GM12878 (cell line): ENCODE data around the gene NAA10. TPM values are rescaled to one million over a fixed set of nuclear protein-coding genes. Genes with fewer than 3 reads are reported as not detected.

ENCODE experiments used
- ATAC-seq: fragments of 200-7000 bp; cut with Tn5 transposase; 3 replicates; pipeline ENCODE4 v1.9.1; 2020; ENCODE audit warnings: mild to moderate bottlenecking, moderate library complexity
- BruUV-seq: library from RNA; stranded (reverse); fragments of 400-500 nt; replicated peaks from 2 replicates; lab custom pipeline; 2021; lab: Mats Ljungman, UMichigan
- CTCF ChIA-PET: fragments of 300-600 bp; sonication (Branson Sonifier 250); formaldehyde crosslinking; extraction: SDS; loops from one replicate; lab custom pipeline; 2021; ENCODE audit warnings: inconsistent platforms; lab: Yijun Ruan, JAX
- POLR2A ChIA-PET: fragments of 350-600 bp; formaldehyde crosslinking; extraction: SDS; loops from one replicate; lab custom pipeline; 2021; ENCODE audit warnings: inconsistent platforms; lab: Charles Lee
- RAD21 ChIA-PET: fragments of 300-600 bp; sonication (Branson Sonifier 250); formaldehyde crosslinking; loops from one replicate; lab custom pipeline; 2023; ENCODE audit warnings: antibody characterized with exemption; ENCODE audit not compliant: unreplicated experiment; lab: Charles Lee
- SMC1A ChIA-PET: fragments of 300-600 bp; sonication (Branson Sonifier 250); formaldehyde crosslinking; loops from one replicate; lab custom pipeline; 2023; ENCODE audit not compliant: unreplicated experiment, uncharacterized antibody; lab: Charles Lee
- DNase-seq: peaks from one replicate; pipeline ENCODE4 v3.0.0-alpha.2; 2011; ENCODE audit warnings: low read depth, low spot score
- FAIRE-seq: peaks from 3 replicates; lab custom pipeline; 2011; peaks lifted over from hg19 to GRCh38; lab: Jason Lieb, UNC
- H2AFZ ChIP-seq: 2 replicates; pipeline ENCODE4 v1.6.0; 2011; ENCODE audit warnings: low read depth, low read length, control low read depth; ENCODE audit not compliant: control insufficient read depth
- H3K27ac ChIP-seq: 2 replicates; pipeline ENCODE4 v1.5.1; 2011; ENCODE audit warnings: control low read depth; ENCODE audit not compliant: control insufficient read depth, insufficient read depth
- H3K27me3 ChIP-seq, 2 experiments: replicated peaks in 1 of 2; 2 replicates each; pipeline versions ENCODE4 v1.6.0 to v1.6.1; 2011; ENCODE audit warnings: low read length in 1 of 2; ENCODE audit not compliant: control insufficient read depth in 2 of 2, insufficient read depth in 2 of 2
- H3K36me3 ChIP-seq, 2 experiments: 2 replicates each; pipeline ENCODE4 v1.5.1; 2011; ENCODE audit warnings: low read length in 1 of 2; ENCODE audit not compliant: control insufficient read depth in 2 of 2, insufficient read depth in 2 of 2
- H3K4me1 ChIP-seq: 2 replicates; pipeline ENCODE4 v1.6.1; 2011; ENCODE audit warnings: mild to moderate bottlenecking, low read length, moderate library complexity, mixed read lengths; ENCODE audit not compliant: control insufficient read depth, insufficient read depth
- H3K4me2 ChIP-seq: 2 replicates; pipeline ENCODE4 v1.6.0; 2011; ENCODE audit warnings: control low read depth; ENCODE audit not compliant: control insufficient read depth, insufficient read depth
- H3K4me3 ChIP-seq: fragments of 200-600 bp; sonication (generic); 2 replicates; pipeline ENCODE4 v1.5.1; 2016
- H3K79me2 ChIP-seq: 2 replicates; pipeline ENCODE4 v1.6.0; 2011; ENCODE audit warnings: low read length; ENCODE audit not compliant: control insufficient read depth, insufficient read depth
- H3K9ac ChIP-seq: 2 replicates; pipeline ENCODE4 v1.8.0; 2011; ENCODE audit warnings: low read length, control low read depth, mixed read lengths; ENCODE audit not compliant: control insufficient read depth, insufficient read depth
- H3K9me3 ChIP-seq: replicated peaks from 3 replicates; pipeline ENCODE4 v1.5.1; 2011; ENCODE audit warnings: mild to moderate bottlenecking, low read length; ENCODE audit not compliant: control insufficient read depth, insufficient read depth
- H4K20me1 ChIP-seq: 2 replicates; pipeline ENCODE4 v1.6.0; 2011; ENCODE audit not compliant: control insufficient read depth, insufficient read depth
- BHLHE40 ChIP-seq, 2 experiments: fragments of 450-650 bp in 1 of 2; IDR thresholded peaks; 2 replicates each; pipeline ENCODE4 v1.6.1; 2011 to 2017; ENCODE audit warnings: low read depth in 2 of 2, borderline replicate concordance in 1 of 2, improper control_type of control experiment in 1 of 2, low read length in 1 of 2, mild to moderate bottlenecking in 1 of 2
- CREB1 ChIP-seq: IDR thresholded peaks from 2 replicates; pipeline ENCODE4 v1.6.1; 2012; ENCODE audit warnings: low read depth, mild to moderate bottlenecking, inconsistent platforms
- EGR1 ChIP-seq, 2 experiments: IDR thresholded peaks; 1 replicate in 1 of 2; 2 replicates in 1 of 2; pipeline ENCODE4 v1.6.1; 2011 to 2012; ENCODE audit warnings: low read depth in 2 of 2, low read length in 2 of 2, borderline replicate concordance in 1 of 2, mild to moderate bottlenecking in 1 of 2, moderate library complexity in 1 of 2
- EZH2 ChIP-seq: IDR thresholded peaks from 2 replicates; pipeline ENCODE4 v1.6.1; 2012; ENCODE audit warnings: low read depth, mild to moderate bottlenecking, control low read depth, inconsistent platforms, low read length, borderline replicate concordance; ENCODE audit not compliant: control insufficient read depth
- MEF2A ChIP-seq: IDR thresholded peaks from 2 replicates; pipeline ENCODE4 v1.6.1; 2011; ENCODE audit warnings: low read depth, mild to moderate bottlenecking, low read length, moderate library complexity; ENCODE audit not compliant: insufficient read depth
- MTA3 ChIP-seq: IDR thresholded peaks from 2 replicates; pipeline ENCODE4 v1.6.1; 2012; ENCODE audit warnings: low read length, inconsistent platforms, borderline replicate concordance
- RAD51 ChIP-seq: fragments of 450-650 bp; IDR thresholded peaks from 2 replicates; pipeline ENCODE4 v1.6.1; 2016; ENCODE audit warnings: moderate library complexity, mild to moderate bottlenecking, inconsistent platforms
- RB1 ChIP-seq: fragments of 450-650 bp; formaldehyde crosslinking; IDR thresholded peaks from 2 replicates; pipeline ENCODE4 v1.6.1; 2017; ENCODE audit warnings: mild to moderate bottlenecking, borderline replicate concordance
- TCF3 ChIP-seq: IDR thresholded peaks from 2 replicates; pipeline ENCODE4 v1.6.1; 2012; ENCODE audit warnings: low read depth, mild to moderate bottlenecking, low read length, borderline replicate concordance; ENCODE audit not compliant: insufficient read depth
- WRNIP1 ChIP-seq: IDR thresholded peaks from 2 replicates; pipeline ENCODE4 v1.6.1; 2011; ENCODE audit warnings: low read depth, low read length, improper control_type of control experiment, borderline replicate concordance
- ZBED1 ChIP-seq: IDR thresholded peaks from 2 replicates; pipeline ENCODE4 v1.6.1; 2016; ENCODE audit warnings: borderline replicate concordance
- ZNF384 ChIP-seq: IDR thresholded peaks from 2 replicates; pipeline ENCODE4 v1.6.1; 2012; ENCODE audit warnings: low read depth, mild to moderate bottlenecking, low read length, improper control_type of control experiment, borderline replicate concordance
- WGBS: methylation state at CpG from one replicate; pipeline ENCODE4 v1.1.6; 2016; ENCODE audit warnings: low lambda C conversion rate; ENCODE audit not compliant: insufficient replicate concordance, insufficient coverage; ENCODE audit errors: missing lambda C conversion rate; 5-methylcytosine and 5-hydroxymethylcytosine counted together
- in situ Hi-C: fragments of 300-500 bp; cut with MboI; formaldehyde crosslinking; loops from 9 replicates; pipeline ENCODE4 v1.14.3; 2018; ENCODE audit warnings: mixed read lengths
- intact Hi-C: fragments of 100-400 bp; cut with micrococcal nuclease; formaldehyde crosslinking; loops from one replicate; pipeline ENCODE4 v1.14.2; 2022; ENCODE audit not compliant: unreplicated experiment
- polyA plus RNA-seq, 11 experiments: library from polyadenylated mRNA; depleted of rRNA in 4 of 11; unstranded in 6 of 11; stranded (reverse) in 5 of 11; fragments of >200 nt; fragmentation: Nextera tagmentation in 4 of 11; fragmentation: Illumina TruSeq in 1 of 11; extraction: Ambion mirVana in 4 of 11; extraction: Trizol in 1 of 11; gene quantifications; 1 replicate in 1 of 11; 2 replicates in 10 of 11; pipeline versions ENCODE4 v1.2.1 to v1.2.3, GENCODE V29; 2011 to 2016; ENCODE audit warnings: inconsistent platforms in 2 of 11, missing spikeins in 2 of 11, low read depth in 1 of 11
- total RNA-seq, 4 experiments: library from RNA; depleted of rRNA in 3 of 4; stranded (reverse); fragments of >200 nt in 3 of 4; fragmentation: Illumina TruSeq in 1 of 4; extraction: Trizol in 1 of 4; gene quantifications; 2 replicates each; pipeline versions ENCODE4 v1.2.1 to v1.2.3, GENCODE V29; 2013 to 2021
- TF ChIP-seq, protein P1 (sequence below): fragments of 450-650 bp; IDR thresholded peaks from 2 replicates; pipeline ENCODE4 v1.6.1; 2016; ENCODE audit warnings: mild to moderate bottlenecking
- TF ChIP-seq, protein P2 (sequence below): IDR thresholded peaks from 2 replicates; pipeline ENCODE4 v1.6.1; 2011; ENCODE audit warnings: borderline replicate concordance, low read depth, mild to moderate bottlenecking, moderate library complexity, mixed read lengths, low read length; ENCODE audit not compliant: insufficient read depth; ENCODE audit errors: extremely low read length
- TF ChIP-seq, protein P3 (sequence below): IDR thresholded peaks from 2 replicates; pipeline ENCODE4 v1.6.1; 2011; ENCODE audit warnings: mild to moderate bottlenecking, low read depth, low read length, moderate library complexity; ENCODE audit not compliant: insufficient replicate concordance
- TF ChIP-seq, protein P4 (sequence below), 3 experiments: IDR thresholded peaks in 2 of 3; conservative IDR thresholded peaks in 1 of 3; 2 replicates each; pipeline ENCODE4 v1.5.1; 2011; ENCODE audit warnings: low read depth in 3 of 3, low read length in 3 of 3, mild to moderate bottlenecking in 3 of 3, control low read depth in 2 of 3, moderate library complexity in 2 of 3, inconsistent platforms in 1 of 3, mixed read lengths in 1 of 3; ENCODE audit not compliant: control insufficient read depth in 2 of 3, insufficient read depth in 1 of 3; ENCODE audit errors: extremely low read depth in 1 of 3

NAA10 gene
- total and polyA plus RNA-seq, 10 of the 15 experiments (the other 5 are each of a cell fraction or from before 2014, with no cell fraction given) = 7.9 to 212 (median 98.9) TPM

DNA sequence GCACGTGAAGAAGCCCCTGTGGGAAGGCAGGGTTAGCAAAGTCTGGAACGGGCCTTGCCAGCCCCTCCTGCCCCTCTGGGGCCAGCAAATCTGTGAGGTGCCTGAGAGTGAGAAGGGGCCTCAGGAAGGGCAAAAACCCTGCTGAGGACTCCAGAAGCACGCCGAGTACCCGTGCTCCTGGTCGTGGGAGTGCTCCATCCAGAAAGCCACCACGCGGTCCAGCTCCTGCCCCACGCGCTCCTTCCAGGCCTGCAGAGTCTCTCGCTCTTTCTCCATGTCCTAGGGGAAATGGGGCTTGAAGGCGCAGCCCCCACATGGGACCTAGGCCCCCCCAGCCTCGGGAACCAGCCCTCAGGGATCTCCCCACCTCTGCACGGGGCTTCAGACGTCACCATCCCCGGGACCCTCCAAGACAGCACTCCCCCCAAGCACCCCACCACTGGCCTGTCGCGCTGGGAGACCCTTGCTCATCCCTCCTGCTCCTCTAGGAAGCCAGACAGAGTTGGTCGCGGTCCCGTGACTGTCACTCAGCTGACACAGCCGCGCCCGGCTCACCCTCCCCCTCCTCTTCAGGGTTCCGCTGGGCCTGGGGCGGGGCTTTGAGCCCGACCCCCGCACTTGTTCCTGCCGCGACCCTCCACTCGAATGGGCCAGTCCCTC, 9.4 kb upstream of the NAA10 start, which contains the start of gene RENBP:
RENBP (minus strand) TSS at position 504 of the 660 bp plus-strand sequence; CDS start at position 471, 33 bp downstream.
- in situ Hi-C loops = no loop called here
- H3K4me3 ChIP-seq = peak within 1 kb of the TSS; percentile 47; the same call in 1 of the 2 replicates
- no peaks in the 10 kb centered on the region for H3K4me1 ChIP-seq
- ATAC-seq (peak; percentile 47), FAIRE-seq (no peak), DNase-seq (no peak)
- peak within 1 kb of the TSS; percentile 68 for H3K4me2 ChIP-seq
- WGBS = 31% methylated on average over 18 of the region's 31 CpGs
- H2AFZ ChIP-seq = peak within 1 kb of the TSS; percentile 60
- ChIA-PET SMC1A (interaction anchor here (1.1 to 6.5 kb wide), 2 partner anchors 19 to 37 kb away, joined by 3 to 61 read pairs; partner anchors contain the start of gene ARHGAP4), POLR2A (interaction anchor here (0.7 to 2.0 kb wide), 4 partner anchors 16 to 20 kb away, joined by 3 to 9 read pairs (median 4); partner anchors contain the start of gene ARHGAP4), RAD21 (interaction anchor here (0.9 to 4.6 kb wide), 3 partner anchors 16 to 21 kb away, joined by 3 to 59 read pairs (median 3); partner anchors contain the start of gene ARHGAP4), CTCF (interaction anchor here (0.9 to 8.7 kb wide), 2 partner anchors 18 to 76 kb away, joined by 3 to 172 read pairs; partner anchors contain the start of gene ARHGAP4)
- no peak within 1 kb of the TSS for H3K27ac ChIP-seq
- no TSS peak for BruUV-seq
- H3K9ac ChIP-seq = no peak within 1 kb of the TSS; the same call in 1 of the 2 replicates
- no peaks in the 10 kb centered on the region for H3K27me3 ChIP-seq
- H3K36me3 ChIP-seq = peaks cover 0 to 6% of the 10 kb centered on the region in 2 experiments; a peak in 3 of 4 replicates
- intact Hi-C loops = no loop called here
- H3K79me2 ChIP-seq = no peaks in the 10 kb centered on the region
- TF ChIP-seq, protein P1, sequence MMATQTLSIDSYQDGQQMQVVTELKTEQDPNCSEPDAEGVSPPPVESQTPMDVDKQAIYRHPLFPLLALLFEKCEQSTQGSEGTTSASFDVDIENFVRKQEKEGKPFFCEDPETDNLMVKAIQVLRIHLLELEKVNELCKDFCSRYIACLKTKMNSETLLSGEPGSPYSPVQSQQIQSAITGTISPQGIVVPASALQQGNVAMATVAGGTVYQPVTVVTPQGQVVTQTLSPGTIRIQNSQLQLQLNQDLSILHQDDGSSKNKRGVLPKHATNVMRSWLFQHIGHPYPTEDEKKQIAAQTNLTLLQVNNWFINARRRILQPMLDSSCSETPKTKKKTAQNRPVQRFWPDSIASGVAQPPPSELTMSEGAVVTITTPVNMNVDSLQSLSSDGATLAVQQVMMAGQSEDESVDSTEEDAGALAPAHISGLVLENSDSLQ = peak; percentile 66; the same call in 1 of the 2 replicates
- TF ChIP-seq, protein P2, sequence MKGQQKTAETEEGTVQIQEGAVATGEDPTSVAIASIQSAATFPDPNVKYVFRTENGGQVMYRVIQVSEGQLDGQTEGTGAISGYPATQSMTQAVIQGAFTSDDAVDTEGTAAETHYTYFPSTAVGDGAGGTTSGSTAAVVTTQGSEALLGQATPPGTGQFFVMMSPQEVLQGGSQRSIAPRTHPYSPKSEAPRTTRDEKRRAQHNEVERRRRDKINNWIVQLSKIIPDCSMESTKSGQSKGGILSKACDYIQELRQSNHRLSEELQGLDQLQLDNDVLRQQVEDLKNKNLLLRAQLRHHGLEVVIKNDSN = peak; percentile 43
- TF ChIP-seq EGR1 (IDR thresholded peaks at IDR 0.05; ENCODE audit: borderline replicate concordance in 1 of 2, low read depth in 2 of 2, low read length in 2 of 2) = 0 out of 3 replicates have a peak, but pooled peaks of 1 of the 2 experiments have one; percentile 25
- no peak for TF ChIP-seq MTA3
- no peak for TF ChIP-seq WRNIP1
- TF ChIP-seq, protein P3, sequence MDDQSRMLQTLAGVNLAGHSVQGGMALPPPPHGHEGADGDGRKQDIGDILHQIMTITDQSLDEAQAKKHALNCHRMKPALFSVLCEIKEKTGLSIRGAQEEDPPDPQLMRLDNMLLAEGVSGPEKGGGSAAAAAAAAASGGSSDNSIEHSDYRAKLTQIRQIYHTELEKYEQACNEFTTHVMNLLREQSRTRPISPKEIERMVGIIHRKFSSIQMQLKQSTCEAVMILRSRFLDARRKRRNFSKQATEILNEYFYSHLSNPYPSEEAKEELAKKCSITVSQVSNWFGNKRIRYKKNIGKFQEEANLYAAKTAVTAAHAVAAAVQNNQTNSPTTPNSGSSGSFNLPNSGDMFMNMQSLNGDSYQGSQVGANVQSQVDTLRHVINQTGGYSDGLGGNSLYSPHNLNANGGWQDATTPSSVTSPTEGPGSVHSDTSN = peak; percentile 40
- no peak for TF ChIP-seq EZH2
- no peak for TF ChIP-seq RB1
- no peak for TF ChIP-seq MEF2A
- no peak for TF ChIP-seq ZBED1
- peak; percentile 81 to 89 for TF ChIP-seq BHLHE40 (IDR thresholded peaks at IDR 0.05; ENCODE audit: borderline replicate concordance in 1 of 2, low read depth in 2 of 2, low read length in 1 of 2)
- TF ChIP-seq, protein P4, sequence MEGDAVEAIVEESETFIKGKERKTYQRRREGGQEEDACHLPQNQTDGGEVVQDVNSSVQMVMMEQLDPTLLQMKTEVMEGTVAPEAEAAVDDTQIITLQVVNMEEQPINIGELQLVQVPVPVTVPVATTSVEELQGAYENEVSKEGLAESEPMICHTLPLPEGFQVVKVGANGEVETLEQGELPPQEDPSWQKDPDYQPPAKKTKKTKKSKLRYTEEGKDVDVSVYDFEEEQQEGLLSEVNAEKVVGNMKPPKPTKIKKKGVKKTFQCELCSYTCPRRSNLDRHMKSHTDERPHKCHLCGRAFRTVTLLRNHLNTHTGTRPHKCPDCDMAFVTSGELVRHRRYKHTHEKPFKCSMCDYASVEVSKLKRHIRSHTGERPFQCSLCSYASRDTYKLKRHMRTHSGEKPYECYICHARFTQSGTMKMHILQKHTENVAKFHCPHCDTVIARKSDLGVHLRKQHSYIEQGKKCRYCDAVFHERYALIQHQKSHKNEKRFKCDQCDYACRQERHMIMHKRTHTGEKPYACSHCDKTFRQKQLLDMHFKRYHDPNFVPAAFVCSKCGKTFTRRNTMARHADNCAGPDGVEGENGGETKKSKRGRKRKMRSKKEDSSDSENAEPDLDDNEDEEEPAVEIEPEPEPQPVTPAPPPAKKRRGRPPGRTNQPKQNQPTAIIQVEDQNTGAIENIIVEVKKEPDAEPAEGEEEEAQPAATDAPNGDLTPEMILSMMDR (IDR thresholded peaks at IDR 0.05 in 2 of 3, conservative IDR thresholded peaks at IDR 0.05 in 1 of 3; ENCODE audit: control insufficient read depth in 2 of 3, extremely low read depth in 1 of 3, insufficient read depth in 1 of 3, low read depth in 3 of 3, low read length in 3 of 3) = no peak
- TF ChIP-seq TCF3 = no peak
- peak; percentile 78 for TF ChIP-seq RAD51
- TF ChIP-seq ZNF384 = no peak
- TF ChIP-seq CREB1 = no peak
- H4K20me1 ChIP-seq = no peaks in the 10 kb centered on the region
- H3K9me3 ChIP-seq = no peaks in the 10 kb centered on the region
